Activated CD8-positive, alpha-beta memory T cell treated with anti-CD3 and anti-CD28 coated beads for 24 hours (primary cell): ENCODE results near the gene FBXL17.

Experiments used
- DNase-seq: peaks from one replicate; pipeline ENCODE4 v3.0.0-alpha.2; 2020

The FBXL17 gene

GRCh38 chr5:108078882-108079281 is 303.0 kb downstream of the FBXL17 start:
- DNase-seq: no peak

- DNase-seq: no peak
Observed at GRCh38 chr5:108078345-108078744, 303.6 kb downstream of the FBXL17 start.

- no peak for DNase-seq
Observed at GRCh38 chr5:108074626-108075025, 307.3 kb downstream of the FBXL17 start.

- no peak for DNase-seq
Observed at GRCh38 chr5:108064302-108064701, 317.6 kb downstream of the FBXL17 start.

GRCh38 chr5:108061941-108062340 is 320.0 kb downstream of the FBXL17 start:
- DNase-seq: no peak

GRCh38 chr5:108060340-108060739 is 321.6 kb downstream of the FBXL17 start:
- no peak for DNase-seq

GRCh38 chr5:108059334-108059733 is 322.6 kb downstream of the FBXL17 start:
- DNase-seq: no peak

- no peak for DNase-seq
Observed at GRCh38 chr5:108054349-108054748, 327.5 kb downstream of the FBXL17 start.

GRCh38 chr5:108046955-108047670 is 334.8 kb downstream of the FBXL17 start:
- DNase-seq: no peak

GRCh38 chr5:108036482-108036881 is 345.4 kb downstream of the FBXL17 start:
- no peak for DNase-seq

- no peak for DNase-seq
Observed at GRCh38 chr5:108028883-108029282, 353.0 kb downstream of the FBXL17 start.

GRCh38 chr5:108028412-108028811 is 353.5 kb downstream of the FBXL17 start:
- no peak for DNase-seq

- no peak for DNase-seq
Observed at GRCh38 chr5:108025957-108026356, 355.9 kb downstream of the FBXL17 start.

- DNase-seq: no peak
Observed at GRCh38 chr5:108024986-108025385, 356.9 kb downstream of the FBXL17 start.

- DNase-seq: no peak
Observed at GRCh38 chr5:108016101-108016500, 365.8 kb downstream of the FBXL17 start.

- DNase-seq: no peak
Observed at GRCh38 chr5:108006791-108007190, 375.1 kb downstream of the FBXL17 start.

- DNase-seq: no peak
Observed at GRCh38 chr5:108003178-108003577, 378.7 kb downstream of the FBXL17 start.

- no peak for DNase-seq
Observed at GRCh38 chr5:108001222-108001621, 380.7 kb downstream of the FBXL17 start.

GRCh38 chr5:107997338-107997980 is 384.4 kb downstream of the FBXL17 start:
- no peak for DNase-seq

- no peak for DNase-seq
Observed at GRCh38 chr5:107993341-107993740, 388.6 kb downstream of the FBXL17 start.

- DNase-seq: no peak
Observed at GRCh38 chr5:107990881-107991810, 390.8 kb downstream of the FBXL17 start.

GRCh38 chr5:107985144-107985543 is 396.8 kb downstream of the FBXL17 start:
- no peak for DNase-seq

GRCh38 chr5:107982703-107983425 is 399.0 kb downstream of the FBXL17 start:
- no peak for DNase-seq
